Esophagus muscularis mucosa (tissue), 3 donors: ENCODE results near the gene PSMD6.

Experiments
- CTCF ChIP-seq, 3 experiments: fragments of 200-600 bp in 2 of 3; fragments of 450-650 bp in 1 of 3; sonication (generic) in 2 of 3; IDR thresholded peaks; one replicate each; pipeline ENCODE4 v1.5.1; 2017 to 2019; ENCODE audit warnings: antibody characterized with exemption in 3 of 3, mild to moderate bottlenecking in 2 of 3, moderate library complexity in 1 of 3
- POLR2A ChIP-seq: fragments of 450-650 bp; IDR thresholded peaks from one replicate; pipeline ENCODE4 v1.6.1; 2017; ENCODE audit warnings: antibody characterized with exemption, moderate library complexity, mild to moderate bottlenecking, low read depth
- POLR2AphosphoS5 ChIP-seq, 2 donors: sonication (generic); formaldehyde crosslinking; IDR thresholded peaks; one replicate each; pipeline ENCODE4 v1.6.1; 2017; ENCODE audit warnings: antibody characterized with exemption in 2 of 2

- TF ChIP-seq CTCF (IDR thresholded peaks at IDR 0.05) (no peak), POLR2AphosphoS5 (IDR thresholded peaks at IDR 0.05) (no peak), POLR2A (no peak)
These were observed 4.4 kb upstream of the PSMD6 start for GRCh38 chr3:64027658-64028057.
